ENCODE results near the gene PRPF19.

DNA sequence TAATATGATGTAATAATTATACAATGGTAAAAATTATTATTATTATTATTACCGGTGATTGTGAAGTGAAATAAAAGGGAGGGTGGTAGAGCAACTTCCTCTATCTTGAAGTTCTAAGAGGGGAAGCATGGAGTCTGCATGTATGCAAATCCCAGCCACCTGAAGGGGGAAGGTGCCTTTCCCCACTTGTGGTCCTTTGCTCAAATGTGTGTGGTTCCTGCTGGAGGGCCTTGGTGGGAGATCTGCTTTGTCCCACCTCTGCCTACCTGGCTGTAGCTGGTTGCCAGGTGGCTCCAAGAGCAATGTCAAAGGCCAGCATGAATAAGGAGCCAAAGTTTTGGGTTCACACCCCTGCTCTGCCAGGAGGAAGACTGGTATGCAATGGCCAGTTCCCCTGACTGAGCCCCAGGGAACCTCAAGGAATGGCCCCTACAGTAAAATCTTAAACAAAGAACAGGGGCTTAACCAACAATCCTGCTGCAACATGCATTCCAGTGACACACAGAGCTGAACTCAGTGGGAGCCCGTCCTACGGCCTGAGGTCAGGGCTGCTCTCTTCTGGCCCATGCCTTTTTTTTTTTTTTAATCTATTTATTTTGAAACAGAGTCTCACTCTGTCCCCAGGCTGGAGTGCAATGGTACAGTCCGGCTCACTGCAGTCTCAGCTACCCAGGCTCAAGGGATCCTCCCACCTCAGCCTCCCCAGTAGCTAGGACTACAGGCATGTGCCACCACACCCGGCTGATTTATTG lies 26.4 kb upstream of the PRPF19 start:
- no peak for TF ChIP-seq POLR2AphosphoS5 (IDR thresholded peaks at IDR 0.05)
- no peak for TF ChIP-seq CTCF (IDR thresholded peaks at IDR 0.05)
